NCI-H1417 treated with DMSO at 0.1 percent for 48 hours (cell line): ENCODE measurements around the gene GNG14.
"Not testable (repeated sequence)": the region's sequence is repeated elsewhere in the genome, so short reads cannot be mapped to it uniquely, and the experiment has no call there.

ENCODE experiments used
- DNase-seq: peaks from one replicate; lab custom pipeline; 2025; lab: John Stamatoyannopoulos, UW

Gene GNG14

GRCh38 chr19:12667731-12668302 lies 20.0 kb upstream of the GNG14 start:
- DNase-seq = no peak

GRCh38 chr19:12668346-12668745 lies 19.5 kb upstream of the GNG14 start:
- no peak for DNase-seq

- DNase-seq = no peak
These were observed 18.9 kb upstream of the GNG14 start for GRCh38 chr19:12668932-12669269.

- DNase-seq = peak; percentile 45
These were observed 18.3 kb upstream of the GNG14 start for GRCh38 chr19:12669270-12670158.

- no peak for DNase-seq
These were observed 17.5 kb upstream of the GNG14 start for GRCh38 chr19:12670159-12670928.

- no peak for DNase-seq
These were observed 15.1 kb upstream of the GNG14 start for GRCh38 chr19:12672744-12673143.

GRCh38 chr19:12675399-12675798 lies 12.4 kb upstream of the GNG14 start:
- no peak for DNase-seq

- no peak for DNase-seq
These were observed 11.9 kb upstream of the GNG14 start for GRCh38 chr19:12675940-12676339.

GRCh38 chr19:12676384-12676792 lies 11.4 kb upstream of the GNG14 start:
- DNase-seq = no peak

- DNase-seq = no peak
These were observed 10.9 kb upstream of the GNG14 start for GRCh38 chr19:12676928-12677327.

- not testable (repeated sequence) for DNase-seq
These were observed 9.8 kb upstream of the GNG14 start for GRCh38 chr19:12678039-12678438.

GRCh38 chr19:12680034-12680433 lies 7.8 kb upstream of the GNG14 start:
- DNase-seq = no peak

- DNase-seq = peak; percentile 95
These were observed 6.5 kb upstream of the GNG14 start, which contains the start of gene DHPS for GRCh38 chr19:12681074-12681987. Gene DHPS, minus strand, starts transcription at chr19:12681880. Its CDS starts 114 bp downstream, at chr19:12681766.

GRCh38 chr19:12685831-12686230 lies 2.0 kb upstream of the GNG14 start:
- no peak for DNase-seq

GRCh38 chr19:12689012-12689411 lies 1.2 kb downstream of the GNG14 start:
- no peak for DNase-seq

GRCh38 chr19:12689581-12690216 lies 1.9 kb downstream of the GNG14 start:
- no peak for DNase-seq

- no peak for DNase-seq
These were observed 5.2 kb downstream of the GNG14 start for GRCh38 chr19:12692960-12693359.

GRCh38 chr19:12694641-12695040 lies 6.8 kb downstream of the GNG14 start:
- no peak for DNase-seq

- no peak for DNase-seq
These were observed 7.3 kb downstream of the GNG14 start for GRCh38 chr19:12695096-12695495.

GRCh38 chr19:12695514-12695913 lies 7.7 kb downstream of the GNG14 start:
- DNase-seq = no peak

GRCh38 chr19:12695997-12696365 lies 8.2 kb downstream of the GNG14 start:
- no peak for DNase-seq
